ENCODE measurements around the gene JAZF1.

The JAZF1 gene

DNA sequence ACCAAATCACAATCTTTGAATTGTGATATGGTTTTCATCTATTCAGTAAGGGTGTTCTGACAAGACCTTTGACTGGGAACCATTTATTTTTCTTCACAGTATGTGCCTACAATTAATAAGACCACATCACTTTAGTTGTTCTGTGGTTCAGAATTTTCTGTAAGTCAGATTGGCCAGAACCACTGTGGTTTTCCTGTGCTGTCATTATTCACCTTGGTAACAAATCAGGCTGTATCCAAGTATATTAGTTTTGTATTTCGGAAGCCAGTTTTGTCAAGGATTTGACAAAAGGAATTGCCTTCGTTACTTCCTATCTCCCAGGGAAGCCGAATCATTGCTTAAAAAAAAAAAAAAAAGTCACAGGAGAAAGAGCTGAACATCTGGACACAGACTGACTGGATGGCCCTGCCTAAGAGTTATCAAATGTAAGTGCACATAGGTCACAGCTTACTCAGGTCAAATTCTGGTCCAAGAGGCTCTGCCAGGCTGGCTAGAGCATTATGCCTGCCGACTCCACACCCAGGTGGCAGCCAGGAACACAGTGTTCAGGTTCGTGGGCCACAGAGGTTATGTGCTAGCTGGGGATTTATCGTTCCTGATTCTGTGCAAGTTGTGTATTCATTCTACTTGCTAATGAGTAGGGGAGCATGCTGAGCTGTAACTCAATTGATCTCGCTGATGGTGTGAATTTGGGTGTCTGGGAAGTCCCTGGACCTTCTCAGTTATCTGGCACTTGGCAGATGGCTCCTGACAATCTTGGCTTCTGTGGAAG is 175.3 kb downstream of the JAZF1 start:
- no peak for FAIRE-seq

DNA sequence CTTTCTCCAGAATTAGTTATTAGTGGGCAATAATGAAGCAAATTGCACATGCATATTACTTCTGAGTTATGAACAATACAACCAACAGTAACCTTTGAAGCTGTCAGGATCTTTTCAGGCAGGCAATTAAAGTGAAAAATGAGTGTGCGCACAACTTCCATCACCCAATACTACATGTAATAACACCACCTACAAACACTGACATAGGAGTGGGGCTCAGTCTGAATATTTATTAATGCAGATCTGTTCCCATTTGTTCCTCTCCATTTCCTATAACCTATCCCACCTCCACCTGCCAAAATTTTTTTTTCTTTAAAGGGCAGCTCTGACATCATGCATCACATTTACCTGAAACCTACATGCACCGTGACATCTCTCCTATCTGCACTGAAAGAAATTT is 177.2 kb downstream of the JAZF1 start:
- FAIRE-seq = no peak

DNA sequence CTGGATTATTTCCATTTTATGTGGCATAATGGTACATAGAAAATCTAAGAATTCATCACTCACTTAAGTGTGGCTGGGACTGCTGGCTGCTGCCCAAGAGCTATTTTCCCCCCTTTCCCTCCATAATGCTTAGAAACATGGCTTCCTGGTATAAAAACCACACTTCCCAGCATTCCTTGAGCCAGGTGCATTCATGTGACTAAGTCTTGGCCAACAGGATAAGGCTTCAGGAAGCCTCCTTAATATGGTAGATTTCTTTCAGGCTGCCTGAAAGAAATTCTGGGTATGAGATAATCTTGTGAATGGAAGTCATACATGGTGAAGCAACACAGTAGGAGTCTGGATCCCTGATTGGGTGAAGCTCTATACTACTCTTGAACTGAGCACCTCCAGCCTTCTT is 178.0 kb downstream of the JAZF1 start:
- no peak for FAIRE-seq

DNA sequence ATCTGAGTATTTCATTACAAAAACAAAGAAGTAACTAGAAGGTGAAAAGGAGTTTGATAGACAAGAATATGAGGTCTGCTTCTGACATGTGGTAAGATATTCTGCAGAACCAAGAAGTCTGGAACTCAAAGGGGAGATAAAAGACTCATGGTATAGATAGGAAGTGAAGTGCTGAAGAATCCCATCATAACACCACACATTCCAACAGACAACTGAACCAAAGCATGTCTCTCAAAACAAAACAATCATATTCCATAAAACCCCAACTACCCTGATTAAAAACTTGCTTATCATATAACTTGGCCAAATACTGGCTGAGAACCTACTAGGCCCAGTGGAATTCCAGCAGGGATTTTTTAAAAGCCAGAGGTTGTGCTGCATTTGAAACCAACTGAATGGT is 178.7 kb downstream of the JAZF1 start:
- FAIRE-seq = no peak

DNA sequence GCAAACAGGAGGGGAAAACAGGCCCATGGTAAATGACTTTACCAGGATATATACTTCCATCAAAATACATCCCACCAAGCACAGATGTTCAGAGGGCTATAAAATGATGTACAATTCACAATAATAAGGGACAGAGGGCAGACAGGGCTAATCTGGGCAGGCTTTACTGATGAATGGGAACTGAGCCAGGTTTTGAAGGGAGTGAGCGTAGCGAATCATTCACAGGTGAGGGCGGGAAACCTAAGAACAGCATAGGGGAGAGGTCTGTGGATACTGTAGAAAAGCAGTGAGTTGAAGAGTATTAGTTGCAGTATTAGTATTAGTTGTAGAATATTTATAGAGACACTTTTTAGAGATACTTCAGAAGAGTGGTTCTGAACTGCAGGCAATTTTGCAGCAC is 180.8 kb downstream of the JAZF1 start:
- FAIRE-seq = no peak

DNA sequence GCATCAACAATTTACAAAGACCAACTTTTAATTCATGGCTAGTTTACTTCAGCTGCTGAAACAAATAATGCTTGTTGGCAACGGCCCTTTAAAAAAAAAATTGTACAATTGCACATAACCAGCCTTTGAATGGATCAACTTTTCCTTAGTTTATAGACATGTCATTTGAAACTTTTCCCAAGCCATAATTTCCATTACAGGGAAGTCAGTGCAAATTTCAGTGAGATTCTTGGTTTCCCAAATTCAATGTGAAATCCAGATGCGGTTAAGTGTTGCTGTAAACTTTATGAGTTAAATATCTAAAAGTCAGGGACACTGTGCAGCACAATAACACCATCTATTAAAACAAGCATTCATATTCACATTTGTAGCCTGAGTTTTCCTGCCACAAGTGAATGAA is 182.2 kb downstream of the JAZF1 start:
- peak; percentile 8 for FAIRE-seq

DNA sequence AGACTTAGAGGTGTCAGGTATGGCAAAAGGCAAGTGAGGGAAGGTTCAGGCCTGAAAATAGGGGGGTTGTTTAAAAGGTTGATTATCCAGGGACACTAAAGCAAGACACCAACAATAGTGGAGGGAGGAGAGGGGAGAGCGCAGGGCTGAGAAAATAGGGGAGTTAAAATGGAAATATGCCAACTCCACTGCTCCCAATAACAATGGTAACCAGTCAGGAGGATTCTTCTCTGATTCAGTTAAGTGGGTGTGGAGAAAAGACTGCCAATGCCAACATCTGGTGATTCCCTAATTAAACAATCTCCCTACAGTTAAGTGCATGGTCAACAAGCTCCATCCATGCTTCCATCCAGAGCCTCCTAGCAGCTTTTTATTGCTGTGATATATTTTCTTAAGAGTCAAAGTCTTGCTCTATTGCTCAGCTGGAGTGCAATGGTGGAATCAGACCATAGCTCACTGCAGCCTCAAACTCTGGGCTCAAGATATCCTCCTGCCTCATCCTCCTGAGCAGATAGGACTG is 183.3 kb downstream of the JAZF1 start:
- FAIRE-seq = no peak

DNA sequence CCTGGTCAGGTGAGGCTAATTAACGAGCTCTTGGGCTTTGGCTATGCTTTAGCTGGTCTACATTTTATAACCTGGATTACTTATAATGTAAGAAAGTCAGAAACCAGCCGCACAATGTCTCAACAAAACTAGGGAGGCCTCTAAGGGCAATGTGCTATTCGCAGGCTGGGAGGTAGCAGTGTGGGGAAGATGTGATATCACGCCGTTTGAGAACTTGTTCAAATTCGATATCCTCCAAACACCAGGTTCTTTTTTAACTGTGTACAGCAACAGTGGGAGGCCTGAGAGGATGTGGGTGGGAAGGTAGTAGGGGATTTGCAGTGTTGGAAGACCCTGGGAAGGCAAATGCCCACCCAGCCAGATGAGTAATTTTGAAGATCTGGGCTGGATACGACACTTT is 184.5 kb downstream of the JAZF1 start:
- FAIRE-seq = no peak

DNA sequence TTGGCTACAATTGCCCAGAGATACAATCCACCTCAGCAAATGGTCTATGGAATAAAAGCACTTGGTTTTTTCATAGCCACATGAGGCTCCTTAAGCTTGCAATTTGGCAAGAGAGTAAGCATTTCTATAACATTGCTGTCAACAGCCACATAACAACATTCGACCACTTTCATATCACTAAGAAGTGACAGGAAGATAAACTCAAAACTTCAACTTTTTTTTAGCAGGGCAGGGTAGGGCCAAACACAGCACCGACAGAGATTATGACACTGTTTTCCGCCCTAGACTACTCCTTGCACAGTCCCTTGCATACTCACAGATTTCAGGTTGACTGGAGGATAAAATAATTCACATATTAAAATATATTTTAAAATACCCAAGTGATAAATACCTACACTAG is 185.4 kb downstream of the JAZF1 start:
- FAIRE-seq = no peak

DNA sequence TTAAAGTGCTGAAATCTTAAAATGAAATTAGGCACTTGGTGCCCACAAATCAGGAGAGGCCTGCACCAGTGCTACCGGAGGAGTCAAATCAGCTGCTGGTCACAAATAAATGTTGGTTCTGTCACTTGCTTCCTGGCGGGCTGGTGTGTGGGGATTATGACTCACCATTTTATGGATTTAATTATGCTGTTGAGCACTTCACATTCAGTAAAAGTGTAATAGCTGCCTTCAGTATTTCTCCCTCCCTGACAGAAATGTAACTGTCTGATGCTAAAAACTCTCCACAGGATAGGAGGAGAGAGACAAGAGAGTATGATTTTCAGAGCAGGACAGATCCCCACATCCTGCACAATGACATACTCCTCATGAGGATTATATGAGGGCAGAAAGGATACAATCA is 186.0 kb downstream of the JAZF1 start:
- FAIRE-seq = no peak

DNA sequence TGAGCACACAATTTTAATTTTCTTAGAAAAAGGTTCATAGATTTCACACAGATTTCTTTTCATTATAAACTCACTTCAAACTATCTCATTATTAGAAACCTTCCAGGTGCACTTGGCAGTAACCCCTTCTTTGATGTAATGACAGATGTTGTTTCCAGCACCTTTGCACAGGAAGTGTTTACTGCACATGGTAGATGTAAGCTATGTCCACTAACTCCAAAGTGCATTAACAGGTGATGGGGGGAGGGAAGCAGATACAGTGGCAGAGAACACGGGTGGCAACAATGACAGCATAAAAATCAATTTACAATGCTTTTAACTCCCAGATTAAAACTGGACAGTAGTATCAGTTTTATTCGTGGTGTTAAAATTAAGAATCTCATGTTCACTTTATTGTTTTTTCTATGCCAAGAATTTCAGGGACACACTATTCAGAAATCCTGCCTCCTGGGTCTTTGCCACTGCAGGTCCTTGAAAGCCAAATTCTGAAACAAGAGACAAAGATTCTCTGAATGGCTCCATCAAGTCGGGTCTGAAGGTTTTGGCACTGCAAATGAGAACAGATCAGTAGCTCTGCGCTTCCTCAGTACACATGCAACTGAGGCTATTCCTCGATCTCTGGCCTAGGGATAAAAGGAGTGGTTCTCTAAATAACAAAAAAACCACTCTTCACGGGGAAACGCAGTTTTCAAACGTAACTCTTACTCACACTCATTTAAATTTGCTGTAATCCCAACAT is 187.7 kb downstream of the JAZF1 start:
- FAIRE-seq = no peak

DNA sequence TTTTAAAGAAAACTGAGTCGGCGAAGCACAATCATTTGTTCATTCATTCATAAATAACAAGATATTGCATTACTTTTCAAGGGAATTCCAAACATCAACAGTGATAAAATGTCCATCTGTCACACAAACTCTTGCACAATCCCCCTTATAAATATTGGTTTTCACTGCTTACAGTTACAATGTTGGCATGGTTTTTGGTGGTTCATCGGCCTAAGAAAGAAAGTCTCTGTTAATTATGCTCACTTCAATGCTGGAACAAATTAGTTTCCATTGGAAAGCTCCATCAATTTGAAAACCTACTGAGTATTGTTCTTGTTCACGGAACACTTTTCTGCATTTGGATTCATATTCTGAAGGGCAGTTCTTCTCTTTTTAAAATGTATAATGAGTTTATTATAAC is 188.5 kb downstream of the JAZF1 start:
- no peak for FAIRE-seq

DNA sequence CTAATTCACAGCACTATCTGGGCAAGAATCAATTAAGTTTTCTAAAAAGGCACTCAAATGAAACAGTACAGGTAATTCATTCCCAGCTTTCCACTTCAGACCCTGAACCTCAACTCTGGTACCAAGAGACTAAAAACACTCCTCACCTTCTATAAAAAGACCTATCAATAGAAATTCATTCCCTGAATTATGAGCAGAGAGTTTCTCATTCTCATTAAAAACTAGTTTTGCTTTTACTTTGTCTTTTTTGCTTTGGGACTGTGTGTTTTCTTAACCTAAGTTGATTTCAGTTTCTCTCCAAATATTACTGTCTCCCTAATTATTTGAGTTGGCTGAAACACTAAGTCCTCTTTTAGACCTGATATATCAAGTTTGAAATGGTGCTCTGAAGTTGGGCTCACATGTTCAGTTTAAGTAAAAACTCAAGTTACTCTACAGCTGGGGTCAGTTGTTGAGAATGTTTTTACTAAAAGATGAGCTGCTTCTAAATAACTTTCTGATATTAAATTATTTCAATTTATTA is 189.5 kb downstream of the JAZF1 start:
- no peak for FAIRE-seq

DNA sequence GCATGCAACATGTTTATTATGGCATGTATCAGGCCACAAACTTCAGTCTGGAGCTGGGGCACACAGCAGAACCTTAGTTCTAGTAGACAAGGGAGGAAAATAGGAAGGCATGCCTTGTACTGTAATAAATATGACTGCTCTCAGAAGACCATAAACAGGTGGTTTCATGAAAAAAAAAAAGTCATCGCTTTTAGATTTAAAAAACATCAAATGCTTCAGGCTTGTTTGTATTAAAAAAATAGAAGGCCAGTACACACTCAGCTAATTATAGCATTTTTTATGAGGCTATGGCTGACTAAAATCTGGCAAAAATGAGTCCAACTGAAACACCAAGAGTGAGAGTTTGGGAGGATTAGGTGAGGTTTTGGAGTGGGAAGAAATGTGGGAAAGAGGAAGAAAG is 204.1 kb downstream of the JAZF1 start:
- FAIRE-seq = no peak

DNA sequence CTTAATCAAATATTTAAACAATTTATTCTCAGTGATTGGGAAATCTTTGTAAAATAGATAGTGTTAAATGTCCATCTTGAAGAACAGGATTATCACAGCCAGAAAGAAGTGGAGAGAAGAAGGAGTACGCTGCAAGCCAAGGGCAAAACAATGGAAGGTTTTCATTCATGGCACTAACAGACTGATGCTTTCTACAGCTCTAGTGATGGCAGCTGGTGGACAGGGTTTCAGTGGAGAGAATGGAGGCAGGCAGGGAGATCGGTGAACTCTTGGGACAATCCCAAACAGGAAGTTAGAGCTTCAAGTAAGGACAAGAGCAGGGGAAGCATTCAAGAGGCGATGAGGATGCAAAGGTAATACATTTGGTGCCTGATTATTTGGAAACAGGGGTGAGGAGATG is 207.0 kb downstream of the JAZF1 start:
- FAIRE-seq = no peak

DNA sequence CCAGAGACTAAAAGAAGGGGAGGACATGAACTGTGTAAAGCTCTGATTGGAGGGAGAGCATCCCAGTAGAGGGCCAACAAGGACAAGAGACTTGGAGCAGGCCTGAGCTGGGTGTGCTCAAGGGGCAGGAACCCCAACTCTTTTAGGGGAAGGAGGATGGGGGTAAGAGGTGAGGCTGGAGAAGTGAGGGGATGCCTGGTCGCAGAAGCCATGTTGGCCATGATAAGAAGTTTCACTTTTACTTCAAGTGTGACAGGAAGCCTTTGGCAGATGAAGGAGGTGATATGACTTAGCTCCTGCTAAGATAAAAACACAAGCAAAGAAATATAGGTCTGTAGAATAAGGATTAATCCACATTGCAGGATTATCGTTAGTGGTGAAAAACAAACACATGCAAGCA is 208.3 kb downstream of the JAZF1 start:
- no peak for FAIRE-seq

DNA sequence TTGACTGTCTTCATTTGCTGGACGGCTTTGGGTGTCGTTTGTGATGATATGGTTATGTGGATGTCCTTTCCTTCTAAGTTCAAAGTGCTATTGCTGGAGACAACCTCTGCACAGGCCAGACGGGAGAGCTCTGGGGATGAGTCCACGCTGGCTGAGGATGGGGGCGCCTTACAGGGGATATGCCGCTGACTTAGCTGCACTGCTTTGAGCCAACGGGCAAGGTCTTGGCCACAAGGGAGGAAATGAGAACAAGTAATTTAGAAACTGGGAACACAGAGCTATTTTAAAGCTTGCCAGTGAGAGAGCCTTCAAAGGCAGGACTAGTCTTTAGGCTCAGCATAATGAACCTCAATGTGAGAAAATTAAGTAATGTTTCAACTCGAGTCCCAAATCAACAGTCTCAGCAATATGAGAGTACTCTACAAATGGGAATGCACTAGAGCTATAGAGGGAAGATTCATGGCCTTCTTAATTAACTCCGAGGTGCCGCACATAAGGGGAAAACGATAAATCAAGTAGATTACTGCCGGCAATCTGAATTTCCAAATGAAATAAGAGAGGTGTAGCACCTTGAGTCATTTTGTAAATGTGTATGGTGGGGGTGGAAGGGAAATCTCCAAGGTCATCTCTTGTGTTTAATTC is 209.3 kb downstream of the JAZF1 start:
- no peak for FAIRE-seq

DNA sequence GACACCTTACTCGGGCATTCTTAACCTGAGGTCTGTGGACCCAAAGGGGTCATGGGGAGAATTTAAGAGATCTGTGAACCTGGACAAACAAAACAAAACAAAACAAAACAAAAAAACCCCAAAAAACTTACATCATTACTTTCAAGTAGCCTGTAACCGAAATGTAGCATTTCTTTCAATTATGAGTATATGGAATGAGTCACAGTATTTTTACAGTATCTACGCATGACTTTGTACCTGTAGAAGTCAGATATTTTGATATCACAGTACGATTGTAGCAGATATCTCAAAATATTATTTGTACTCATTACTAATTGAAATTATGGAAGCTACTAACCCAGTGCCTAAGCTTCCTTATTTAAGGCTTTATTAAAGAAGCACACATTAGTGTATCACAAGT is 210.2 kb downstream of the JAZF1 start:
- FAIRE-seq = no peak

DNA sequence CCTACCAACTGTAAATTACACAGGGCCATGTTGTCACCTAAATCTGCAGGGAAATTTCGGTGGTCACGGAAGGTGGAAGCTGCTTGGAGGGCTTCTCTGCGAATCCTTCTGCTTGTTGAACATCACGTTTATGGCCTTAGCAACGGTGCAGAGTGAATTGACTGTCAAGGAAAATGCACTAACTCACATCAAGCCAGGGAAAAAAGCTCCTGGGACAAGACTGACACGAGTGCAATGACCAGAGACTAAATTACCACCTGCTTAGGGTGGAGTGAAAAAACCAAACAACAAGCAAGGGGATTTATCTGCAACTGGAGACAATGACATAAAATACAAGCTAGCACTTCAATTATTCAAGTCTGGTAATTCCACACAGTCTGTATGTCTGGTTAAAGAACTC is 211.2 kb downstream of the JAZF1 start:
- no peak for FAIRE-seq

DNA sequence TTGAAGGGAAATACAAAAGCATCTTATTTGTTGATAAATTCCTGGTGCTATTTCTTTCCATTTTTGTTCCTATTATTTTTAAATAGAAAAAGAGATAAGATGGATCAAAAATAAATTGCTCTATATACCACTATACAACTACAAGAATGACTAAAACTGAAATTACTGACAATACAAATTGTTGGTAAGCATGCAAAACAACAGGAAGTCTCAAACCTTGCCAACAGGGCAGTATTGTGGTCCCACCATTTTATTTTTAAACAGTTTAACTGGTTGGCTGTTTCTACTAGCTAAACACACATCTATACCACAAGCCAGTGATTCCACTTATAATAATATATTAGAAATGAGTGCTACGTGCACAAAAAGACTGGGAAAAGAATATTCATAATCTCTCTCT is 213.0 kb downstream of the JAZF1 start:
- no peak for FAIRE-seq

DNA sequence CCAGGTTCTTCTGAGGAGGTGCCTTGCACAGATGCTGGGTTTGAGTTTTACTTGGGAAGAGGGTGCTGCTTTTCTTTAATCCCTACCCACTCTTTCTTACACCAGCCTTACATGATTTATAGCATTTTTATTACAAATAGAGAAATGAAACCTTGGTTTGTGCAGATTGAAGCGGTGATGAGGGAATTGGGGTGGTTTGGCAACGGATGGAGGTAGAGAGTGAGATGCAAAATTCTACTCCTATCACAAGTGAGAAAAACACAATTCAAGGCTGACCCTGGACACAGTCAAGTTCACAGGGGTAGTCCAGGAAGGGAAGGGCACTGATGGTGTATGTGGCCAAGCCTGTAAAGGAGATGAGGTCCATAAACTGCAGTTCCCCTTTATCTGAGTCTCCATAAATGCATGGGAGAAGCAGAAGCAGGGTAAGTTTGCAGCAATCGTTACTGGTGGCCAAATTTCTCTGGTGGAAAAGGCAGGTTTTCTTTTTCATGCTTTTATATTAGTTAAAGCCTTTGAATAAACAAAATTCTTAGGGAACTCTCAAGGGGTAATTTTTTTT is 214.3 kb downstream of the JAZF1 start:
- no peak for FAIRE-seq

DNA sequence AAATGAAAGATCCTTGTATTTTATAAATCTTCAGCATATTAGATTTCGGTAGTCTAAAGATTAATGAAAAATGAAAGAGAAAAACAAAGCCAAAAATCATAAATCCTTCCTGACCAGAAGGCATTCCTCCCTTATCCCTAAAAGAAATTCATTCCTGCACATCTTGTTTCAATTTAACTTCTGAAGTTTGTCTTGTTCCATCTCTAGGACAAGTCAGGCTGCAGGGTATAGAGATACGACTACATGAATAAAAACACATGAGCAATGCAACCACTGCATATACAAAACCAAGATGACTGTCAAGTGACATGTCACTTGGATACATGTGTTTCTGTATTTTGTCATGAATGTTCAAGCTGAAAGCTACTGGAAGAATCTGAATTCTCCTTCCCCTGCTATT is 214.9 kb downstream of the JAZF1 start:
- FAIRE-seq = no peak

DNA sequence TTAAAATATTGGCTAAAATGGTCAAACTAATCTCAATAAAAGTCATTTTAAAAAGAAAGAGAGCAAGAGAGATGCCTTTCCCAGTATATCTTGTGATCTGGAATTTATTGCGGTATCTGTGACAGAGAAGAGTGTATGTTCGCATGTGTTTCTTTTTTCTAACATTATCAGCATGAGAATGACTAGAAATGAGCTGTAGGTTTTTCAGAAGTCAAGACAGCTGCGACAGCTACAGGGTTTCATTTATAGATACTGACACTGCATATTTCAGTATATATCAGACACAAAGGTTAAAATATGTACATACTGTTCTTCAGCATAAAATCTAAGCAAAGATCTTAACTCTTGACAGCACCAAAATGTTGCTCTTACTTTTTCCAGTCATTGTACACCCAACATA is 215.8 kb downstream of the JAZF1 start:
- FAIRE-seq = no peak

Data from endometrium (tissue), 2 donors.